HFFc6 (cell line): Measurements from ENCODE around the gene HYPK. TPM values are rescaled to one million over a fixed set of nuclear protein-coding genes. Genes with fewer than 3 reads are reported as not detected.

Experiments used
- DNase-seq: peaks from one replicate; pipeline ENCODE4 v3.0.0-alpha.2; 2018
- H3K27ac Mint-ChIP-seq: 2 replicates; pipeline ENCODE4 v1.8.0; 2020; ENCODE audit warnings: mild to moderate bottlenecking, mixed read lengths
- H3K27me3 Mint-ChIP-seq: 2 replicates; pipeline ENCODE4 v1.8.0; 2021; ENCODE audit warnings: mild to moderate bottlenecking, moderate library complexity, mixed read lengths; ENCODE audit not compliant: insufficient read depth
- H3K36me3 Mint-ChIP-seq: 2 replicates; pipeline ENCODE4 v1.8.0; 2021; ENCODE audit warnings: low read depth, mixed read lengths
- H3K4me1 Mint-ChIP-seq: 2 replicates; pipeline ENCODE4 v1.8.0; 2020; ENCODE audit warnings: low read depth, mixed read lengths
- H3K4me3 Mint-ChIP-seq: 2 replicates; pipeline ENCODE4 v1.8.0; 2020; ENCODE audit warnings: mild to moderate bottlenecking, moderate library complexity, mixed read lengths
- H3K9me3 Mint-ChIP-seq: 2 replicates; pipeline ENCODE4 v1.8.0; 2020; ENCODE audit warnings: mild to moderate bottlenecking, mixed read lengths
- total RNA-seq, 6 experiments: library from RNA; stranded (reverse); fragmentation: NEBNext Ultra II Directional; extraction: Animal tissue kit (Norgen Biotek cat#: 25700); gene quantifications; 2 replicates in 1 of 6; 3 replicates in 5 of 6; pipeline ENCODE4 v1.2.3, GENCODE V29; 2021
- TF ChIP-seq, protein P1 (sequence below): fragments of 200-600 bp; sonication (generic); IDR thresholded peaks from 2 replicates; pipeline ENCODE4 v1.5.0; 2021; ENCODE audit warnings: antibody characterized with exemption, mild to moderate bottlenecking

The HYPK gene
- total RNA-seq, 6 experiments from 2014 or later: 12.3 to 33.8 (median 19.3) TPM

- peaks cover 30% of the 10 kb centered on the region; the same call in 1 of the 2 replicates for H3K36me3 Mint-ChIP-seq
Measured at GRCh38 chr15:43769584-43770228, 30.7 kb upstream of the HYPK start.

DNA sequence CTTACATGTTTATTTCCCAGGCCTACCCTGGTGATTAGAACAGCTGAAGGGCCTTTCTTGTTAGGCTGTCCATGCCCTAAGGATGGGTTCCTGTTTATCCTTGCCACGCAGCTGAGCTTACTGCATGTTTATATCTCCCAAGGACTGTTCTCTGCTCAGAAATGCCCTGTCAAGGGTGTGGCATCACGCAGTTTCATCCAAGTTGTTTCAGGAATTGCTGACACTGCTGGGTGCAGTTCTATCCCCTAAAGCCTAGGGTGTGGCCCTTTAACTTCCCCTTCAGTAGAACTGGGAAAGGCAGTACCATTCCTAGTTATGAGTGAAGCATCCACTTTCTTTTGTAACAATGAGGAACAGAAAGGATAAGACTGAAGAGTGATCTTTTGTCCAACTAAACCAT, 28.6 kb upstream of the HYPK start:
- TF ChIP-seq, protein P1, sequence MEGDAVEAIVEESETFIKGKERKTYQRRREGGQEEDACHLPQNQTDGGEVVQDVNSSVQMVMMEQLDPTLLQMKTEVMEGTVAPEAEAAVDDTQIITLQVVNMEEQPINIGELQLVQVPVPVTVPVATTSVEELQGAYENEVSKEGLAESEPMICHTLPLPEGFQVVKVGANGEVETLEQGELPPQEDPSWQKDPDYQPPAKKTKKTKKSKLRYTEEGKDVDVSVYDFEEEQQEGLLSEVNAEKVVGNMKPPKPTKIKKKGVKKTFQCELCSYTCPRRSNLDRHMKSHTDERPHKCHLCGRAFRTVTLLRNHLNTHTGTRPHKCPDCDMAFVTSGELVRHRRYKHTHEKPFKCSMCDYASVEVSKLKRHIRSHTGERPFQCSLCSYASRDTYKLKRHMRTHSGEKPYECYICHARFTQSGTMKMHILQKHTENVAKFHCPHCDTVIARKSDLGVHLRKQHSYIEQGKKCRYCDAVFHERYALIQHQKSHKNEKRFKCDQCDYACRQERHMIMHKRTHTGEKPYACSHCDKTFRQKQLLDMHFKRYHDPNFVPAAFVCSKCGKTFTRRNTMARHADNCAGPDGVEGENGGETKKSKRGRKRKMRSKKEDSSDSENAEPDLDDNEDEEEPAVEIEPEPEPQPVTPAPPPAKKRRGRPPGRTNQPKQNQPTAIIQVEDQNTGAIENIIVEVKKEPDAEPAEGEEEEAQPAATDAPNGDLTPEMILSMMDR: no peak
- H3K9me3 Mint-ChIP-seq: no peaks in the 10 kb centered on the region
- H3K4me3 Mint-ChIP-seq: no peak overlapping the region
- H3K27ac Mint-ChIP-seq: no peak overlapping the region
- H3K27me3 Mint-ChIP-seq: no peaks in the 10 kb centered on the region
- H3K4me1 Mint-ChIP-seq: peaks cover 9% of the 10 kb centered on the region; the same call in 1 of the 2 replicates
- peaks cover 24% of the 10 kb centered on the region; the same call in 1 of the 2 replicates for H3K36me3 Mint-ChIP-seq
- no peak for DNase-seq

More at GRCh38 chr15:43769584-43770228, 30.7 kb upstream of the HYPK start:
- Mint-ChIP-seq H3K4me1 (no peaks in the 10 kb centered on the region), H3K9me3 (no peaks in the 10 kb centered on the region), H3K4me3 (no peak overlapping the region), H3K27me3 (no peaks in the 10 kb centered on the region), H3K27ac (no peak overlapping the region)
- TF ChIP-seq, protein P1: peak; percentile 87
- peak; percentile 49 for DNase-seq

- no peaks in the 10 kb centered on the region for H3K9me3 Mint-ChIP-seq
- no peak overlapping the region for H3K4me3 Mint-ChIP-seq
- peaks cover 13% of the 10 kb centered on the region for H3K4me1 Mint-ChIP-seq
- no peaks in the 10 kb centered on the region for H3K27me3 Mint-ChIP-seq
- DNase-seq: no peak
- no peak overlapping the region for H3K27ac Mint-ChIP-seq
- TF ChIP-seq, protein P1: no peak
- peaks cover 24% of the 10 kb centered on the region; the same call in 1 of the 2 replicates for H3K36me3 Mint-ChIP-seq
Measured at GRCh38 chr15:43772624-43773023, 27.8 kb upstream of the HYPK start.

DNA sequence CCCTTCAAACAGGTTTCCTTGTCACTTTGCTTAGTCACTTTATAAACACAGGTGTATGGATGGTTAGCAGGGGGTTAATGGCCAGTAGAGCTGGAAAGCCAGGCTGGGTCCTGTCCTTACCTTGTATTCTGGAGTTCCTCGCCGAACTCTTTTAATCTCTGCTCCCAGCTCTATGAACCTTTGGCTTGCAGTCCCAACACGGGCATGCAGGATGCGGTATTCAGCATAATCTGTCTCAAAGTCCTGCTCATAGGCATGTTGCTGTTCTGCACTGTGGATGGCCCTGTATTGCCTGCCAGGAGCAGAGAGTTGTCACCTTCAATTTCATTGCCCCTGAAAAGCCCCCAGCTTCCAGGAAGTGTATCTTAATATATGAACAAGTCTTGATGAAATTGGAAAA, 26.3 kb upstream of the HYPK start:
- Mint-ChIP-seq H3K27ac (no peak overlapping the region), H3K4me3 (no peak overlapping the region), H3K36me3 (peaks cover 24% of the 10 kb centered on the region; the same call in 1 of the 2 replicates), H3K4me1 (peaks cover 15% of the 10 kb centered on the region), H3K27me3 (no peaks in the 10 kb centered on the region), H3K9me3 (no peaks in the 10 kb centered on the region)
- no peak for DNase-seq
- TF ChIP-seq, protein P1: no peak

DNA sequence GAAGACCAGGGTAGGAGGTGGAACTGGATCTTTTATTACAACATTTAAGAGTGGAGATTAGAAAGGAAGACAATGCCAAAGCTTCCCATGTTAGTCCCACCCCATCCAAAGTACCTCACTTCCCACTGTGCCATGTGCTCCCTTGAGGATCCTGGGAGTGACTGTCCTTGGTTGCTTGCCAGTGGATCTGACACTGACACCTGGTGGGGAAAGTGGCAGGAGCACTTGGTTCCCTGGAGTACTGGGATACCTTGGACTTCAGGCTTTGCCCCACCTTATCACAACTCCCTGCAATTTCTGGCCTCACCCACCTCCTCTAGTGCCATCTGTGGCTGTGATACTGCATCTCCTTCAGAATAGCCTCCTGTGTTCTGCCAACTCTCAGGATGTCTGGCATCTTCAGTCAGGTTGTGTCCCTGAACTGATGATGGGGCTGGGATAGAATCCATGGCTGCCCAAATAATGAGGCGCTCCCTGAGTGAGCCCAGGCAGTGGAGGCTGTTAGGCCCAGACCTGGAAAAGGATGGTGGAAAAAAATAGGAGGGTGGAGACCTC, 24.9 kb upstream of the HYPK start:
- peak overlapping the region; percentile 33; the same call in 1 of the 2 replicates for H3K27ac Mint-ChIP-seq
- TF ChIP-seq, protein P1: peak; percentile 74
- H3K36me3 Mint-ChIP-seq: peaks cover 16% of the 10 kb centered on the region; the same call in 1 of the 2 replicates
- no peak overlapping the region for H3K4me3 Mint-ChIP-seq
- peaks cover 15% of the 10 kb centered on the region for H3K4me1 Mint-ChIP-seq
- peak; percentile 72 for DNase-seq
- H3K27me3 Mint-ChIP-seq: no peaks in the 10 kb centered on the region
- H3K9me3 Mint-ChIP-seq: no peaks in the 10 kb centered on the region
